GM21825 (cell line): ENCODE data around the gene SH2D4B.
A peak's percentile ranks its signal among the peaks of the same experiment; 100 is the strongest.

ENCODE experiments used
- ATAC-seq: cut with Tn5 transposase; IDR thresholded peaks from one replicate; pipeline ENCODE4 v1.9.1; 2021; ENCODE audit warnings: mild to moderate bottlenecking, moderate library complexity; ENCODE audit not compliant: unreplicated experiment

SH2D4B gene

DNA sequence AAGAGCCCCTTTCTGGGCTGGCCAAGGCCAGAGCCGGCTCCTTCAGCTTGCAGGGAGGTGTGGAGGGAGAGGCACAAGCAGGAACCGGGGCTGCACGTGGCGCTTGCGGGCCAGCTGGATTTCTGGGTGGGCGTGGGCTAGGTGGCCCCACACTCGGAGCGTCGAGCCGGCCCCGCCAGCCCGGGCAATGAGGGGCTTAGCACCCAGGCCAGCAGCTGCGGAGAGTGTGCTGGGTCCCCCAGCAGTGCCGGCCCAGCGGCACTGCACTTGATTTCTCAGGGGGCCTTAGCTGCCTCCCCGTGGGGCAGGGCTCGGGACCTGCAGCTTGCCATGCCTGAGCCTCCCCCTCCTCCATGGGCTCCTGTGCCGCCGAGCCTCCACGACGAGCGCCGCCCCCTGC is 48.1 kb downstream of the SH2D4B start:
- no peak for ATAC-seq

GRCh38 chr10:80588546-80588945 is 50.8 kb downstream of the SH2D4B start:
- no peak for ATAC-seq

DNA sequence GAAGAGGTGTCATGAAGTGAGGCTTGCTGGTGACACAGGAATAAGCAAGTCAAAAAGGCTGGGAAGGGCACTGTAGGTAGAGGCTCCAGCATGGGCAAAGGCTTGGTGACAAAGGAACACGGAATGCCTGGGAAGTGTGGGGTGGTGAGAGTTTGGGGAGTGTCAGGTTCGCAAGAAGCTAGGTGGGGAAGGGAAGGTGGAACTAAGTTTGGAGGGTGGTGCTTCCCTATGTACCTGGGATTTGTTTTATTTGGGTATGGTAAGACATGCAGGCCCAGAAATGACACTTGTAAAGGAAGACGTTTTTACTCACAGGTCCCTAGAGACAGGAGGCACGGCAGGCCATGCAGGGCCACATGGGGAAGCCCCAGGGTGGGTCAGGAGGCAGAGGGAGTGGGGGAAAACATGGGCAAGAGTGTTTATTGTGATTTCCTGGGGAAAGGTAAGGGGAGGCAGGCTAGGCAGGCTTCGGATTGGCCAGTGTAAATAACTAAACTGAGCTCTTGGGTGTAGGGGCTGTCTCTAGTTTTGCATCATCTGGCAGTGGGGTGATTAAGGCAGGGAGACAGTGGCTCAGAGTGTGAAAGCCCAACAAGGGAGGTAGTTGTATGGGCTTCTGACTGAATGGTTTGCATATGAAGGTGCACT is 52.1 kb downstream of the SH2D4B start:
- peak; percentile 94 for ATAC-seq

DNA sequence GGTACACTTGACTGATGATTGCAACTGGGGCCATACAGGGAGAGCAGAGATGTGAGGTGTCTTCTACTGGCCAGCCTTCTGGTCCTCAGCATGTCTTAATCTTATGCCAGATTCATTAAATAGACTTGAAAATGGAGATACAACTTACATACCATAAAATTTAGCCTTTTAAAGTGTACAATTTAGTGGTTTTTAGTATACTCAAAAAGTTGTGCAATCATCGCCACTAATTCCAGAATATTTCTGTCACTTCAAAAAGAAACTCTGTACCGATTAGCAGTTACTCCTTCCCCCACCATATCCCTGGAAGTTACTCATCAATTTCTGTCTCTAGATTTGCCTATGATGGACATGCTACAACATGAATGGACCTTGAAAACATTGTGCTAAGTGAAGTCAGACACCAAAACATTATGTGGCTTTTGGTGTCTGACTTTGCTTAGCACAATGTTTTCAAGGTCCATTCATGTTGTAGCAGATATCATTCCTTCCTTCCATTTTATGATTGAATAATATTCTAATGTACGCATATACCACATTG is 53.0 kb downstream of the SH2D4B start:
- ATAC-seq: no peak

GRCh38 chr10:80596391-80597257 is 58.9 kb downstream of the SH2D4B start:
- peak; percentile 32 for ATAC-seq

DNA sequence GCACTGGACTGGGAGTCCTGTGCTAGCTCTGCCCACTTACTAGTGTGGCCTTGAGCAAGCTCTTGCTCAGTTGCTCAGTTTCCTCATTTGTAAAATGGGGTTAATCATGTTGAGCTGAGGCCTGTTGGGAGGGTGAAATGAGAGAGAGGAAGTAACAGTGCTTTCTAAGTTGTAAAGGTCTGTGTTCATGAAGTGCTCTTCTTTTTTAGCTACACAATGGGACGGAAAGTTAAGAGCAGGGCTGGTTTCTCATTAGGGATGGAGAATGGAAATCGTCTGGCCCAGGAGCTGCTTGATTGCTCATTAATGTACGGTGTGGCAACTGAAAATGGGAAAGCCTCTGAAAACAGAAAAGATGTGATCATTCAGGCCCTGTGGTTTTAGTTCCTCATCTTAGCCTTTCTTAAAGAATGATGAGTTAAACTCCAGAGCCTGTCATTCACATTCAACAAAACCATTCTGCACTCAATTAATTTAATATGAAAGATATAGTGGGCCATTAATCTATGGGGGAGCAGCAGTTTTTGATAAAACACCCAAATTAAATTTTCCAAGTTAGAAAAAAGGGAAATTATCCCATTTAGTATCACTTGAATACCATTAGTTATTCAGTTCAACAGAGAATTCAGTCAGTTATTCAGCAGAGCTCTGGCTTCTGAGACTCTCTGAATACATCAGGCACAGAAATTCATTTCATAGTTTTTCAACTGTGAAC is 60.5 kb downstream of the SH2D4B start:
- ATAC-seq: peak; percentile 72

- ATAC-seq: no peak
Observed at GRCh38 chr10:80598951-80599350, 61.2 kb downstream of the SH2D4B start.

DNA sequence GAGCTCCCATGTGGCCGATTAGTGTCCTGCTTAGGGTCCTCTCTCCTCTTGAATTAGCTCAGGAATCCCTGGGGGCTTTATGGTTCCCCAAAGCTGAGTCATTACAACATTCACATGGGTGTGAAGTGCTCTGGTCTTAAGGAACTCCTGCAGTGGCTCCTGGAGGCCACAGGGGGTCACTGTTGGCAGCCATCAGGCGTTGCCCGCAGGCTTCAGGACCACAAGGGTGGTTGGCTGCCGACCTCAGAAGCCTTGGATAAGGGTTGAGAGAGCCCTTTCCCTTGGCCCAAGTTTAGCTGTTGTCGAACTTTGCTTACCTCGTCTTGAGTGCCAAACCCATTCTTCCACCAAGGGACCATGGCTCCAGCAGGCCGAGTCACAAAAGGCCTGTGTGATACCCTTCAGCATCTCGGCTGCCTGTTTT is 61.7 kb downstream of the SH2D4B start:
- peak; percentile 74 for ATAC-seq

DNA sequence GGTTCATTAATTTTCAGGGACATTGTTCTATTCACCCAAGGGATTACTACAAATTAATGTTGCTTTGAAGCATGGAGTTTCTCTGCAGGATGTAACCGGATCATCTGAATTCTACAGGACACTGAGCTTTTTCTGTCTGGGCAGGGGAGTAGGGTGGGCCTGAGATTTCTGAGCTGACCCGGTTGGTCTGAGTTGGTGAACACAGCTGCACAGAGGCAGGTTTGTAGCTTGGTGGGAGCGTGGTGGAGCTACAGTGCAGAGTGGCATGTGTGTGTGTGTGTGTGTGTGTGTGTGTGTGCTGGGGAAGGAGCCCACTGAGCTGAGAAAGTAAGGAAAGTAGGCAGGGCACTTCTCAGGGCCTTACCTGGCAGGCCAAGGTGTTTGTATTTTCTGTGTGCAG is 62.6 kb downstream of the SH2D4B start:
- ATAC-seq: no peak

GRCh38 chr10:80602881-80603280 is 65.2 kb downstream of the SH2D4B start:
- no peak for ATAC-seq

DNA sequence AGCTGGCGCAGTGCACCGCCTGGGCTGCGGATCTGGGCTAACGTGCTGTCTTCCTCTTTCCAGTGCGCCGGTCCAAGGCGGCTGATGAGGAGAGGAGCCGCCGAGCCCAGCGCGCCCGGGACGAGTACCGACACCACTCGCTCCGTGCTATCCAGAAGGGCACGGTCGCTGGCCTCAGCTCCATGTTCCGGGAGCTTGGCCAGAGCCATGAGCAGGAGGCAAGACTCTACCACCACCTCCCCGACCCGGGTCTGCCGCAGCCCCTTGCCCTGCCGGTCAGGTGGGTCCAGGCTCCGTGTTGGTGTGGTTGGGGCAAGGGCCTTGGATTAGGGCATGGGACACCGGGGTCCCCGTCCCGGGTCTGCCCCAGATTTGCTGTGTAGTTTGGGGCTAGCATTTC is 65.8 kb downstream of the SH2D4B start:
- no peak for ATAC-seq

- ATAC-seq: no peak
Observed at GRCh38 chr10:80608706-80609105, 71.0 kb downstream of the SH2D4B start.

DNA sequence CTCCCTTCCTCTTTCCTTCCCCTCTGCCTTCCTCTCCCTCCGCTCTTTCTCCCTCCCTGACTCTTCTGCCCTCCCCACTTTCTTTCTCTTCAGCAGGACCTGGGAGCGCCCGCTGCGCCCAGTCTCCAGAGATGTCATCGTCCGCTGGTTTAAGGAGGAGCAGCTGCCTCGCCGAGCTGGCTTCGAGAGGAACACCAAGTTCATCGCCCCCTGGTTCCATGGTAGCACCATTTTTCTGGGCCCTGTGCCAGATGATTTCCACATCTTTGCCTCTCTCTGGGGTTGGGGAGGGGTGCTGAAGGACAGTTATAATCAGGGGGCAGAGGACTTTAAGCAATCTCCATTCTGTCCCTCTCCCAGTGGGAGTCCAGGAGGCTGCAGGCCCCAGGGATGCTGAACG is 71.6 kb downstream of the SH2D4B start:
- ATAC-seq: no peak

GRCh38 chr10:80611481-80612185 is 73.9 kb downstream of the SH2D4B start:
- no peak for ATAC-seq

GRCh38 chr10:80612261-80612660 is 74.6 kb downstream of the SH2D4B start:
- no peak for ATAC-seq

DNA sequence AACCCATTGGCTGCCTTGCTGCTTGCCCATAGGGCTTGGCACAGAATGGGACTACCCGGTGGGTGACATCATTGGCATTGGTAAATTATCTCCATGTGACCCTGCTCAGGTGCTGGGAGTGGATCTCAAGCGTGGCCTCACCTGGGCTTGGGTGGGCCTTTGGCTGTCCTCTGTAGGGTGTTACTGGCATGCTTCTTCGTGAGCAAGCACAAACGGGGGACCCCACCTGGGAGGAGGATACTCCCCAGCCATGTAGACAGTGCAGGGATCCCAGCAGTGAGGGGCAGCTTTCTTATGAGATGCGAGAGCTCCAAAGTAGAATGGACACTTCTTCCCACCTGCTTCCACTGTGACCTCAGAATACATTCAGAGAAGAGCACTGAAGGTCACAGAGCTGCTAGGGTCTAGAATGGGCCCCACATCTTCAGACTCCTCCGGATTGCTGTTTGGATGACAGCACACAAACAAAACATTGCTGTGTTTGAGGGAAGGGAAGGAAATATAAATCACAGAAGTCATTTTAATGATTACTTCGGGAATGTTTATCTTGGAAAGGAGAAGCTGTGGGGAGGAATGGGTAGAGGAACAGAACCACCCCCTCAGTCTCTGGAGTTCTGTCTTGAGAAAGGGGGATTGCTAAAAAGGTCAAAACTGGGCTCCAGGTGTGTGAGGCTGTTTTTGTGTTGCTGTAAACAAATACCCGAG is 75.9 kb downstream of the SH2D4B start:
- no peak for ATAC-seq

DNA sequence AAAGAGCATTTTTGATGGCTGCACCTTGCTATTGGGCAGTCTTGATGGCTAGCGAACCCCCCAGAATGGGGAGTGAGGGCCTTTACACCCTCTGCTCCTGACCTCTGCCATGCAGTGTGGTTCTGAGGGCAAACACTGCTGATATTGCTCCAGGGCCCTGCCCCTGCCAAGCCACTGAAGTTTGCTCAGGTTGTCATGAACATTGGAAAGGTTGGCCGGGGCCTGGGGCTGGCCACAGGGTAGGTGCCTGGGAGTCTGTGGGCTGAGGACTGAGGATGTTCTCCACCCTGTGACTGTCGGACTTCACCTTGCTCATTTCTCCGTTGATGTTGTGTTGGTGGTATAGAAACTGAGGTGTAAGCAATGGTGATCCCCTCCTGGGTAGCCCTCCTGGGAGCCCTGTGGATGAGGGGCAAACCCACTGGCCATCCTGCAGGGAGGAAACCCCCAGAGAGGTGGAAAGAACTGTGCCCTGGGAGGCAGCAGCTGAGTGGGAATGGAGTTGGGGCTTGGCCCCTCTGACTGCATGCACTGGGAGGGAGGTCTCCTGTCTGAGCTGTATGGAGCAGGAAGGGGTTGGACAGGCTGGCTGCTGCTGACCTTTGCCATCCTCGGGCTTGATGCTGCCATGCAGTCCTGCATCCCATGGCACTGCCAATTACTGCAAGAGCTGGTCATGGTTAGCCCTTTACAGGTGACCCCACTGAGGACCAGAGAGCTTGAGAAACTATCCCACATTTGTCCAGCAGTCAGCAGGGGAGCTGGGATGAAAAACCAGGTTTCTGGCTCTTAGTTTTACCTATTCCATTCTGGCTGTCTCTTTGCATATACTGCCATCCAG is 77.1 kb downstream of the SH2D4B start:
- ATAC-seq: no peak

- no peak for ATAC-seq
Observed at GRCh38 chr10:80617807-80618206, 80.1 kb downstream of the SH2D4B start.

GRCh38 chr10:80619036-80619435 is 81.3 kb downstream of the SH2D4B start:
- no peak for ATAC-seq
